HepG2 (cell line): ENCODE measurements around the gene ADH1C. TPM values are rescaled to one million over a fixed set of nuclear protein-coding genes. Genes with fewer than 3 reads are reported as not detected.

Source experiments
- ATAC-seq: fragments of 200-7000 bp; cut with Tn5 transposase; 3 replicates; pipeline ENCODE4 v1.9.1; 2020; ENCODE audit warnings: mild to moderate bottlenecking, moderate library complexity
- BruUV-seq: library from RNA; stranded (reverse); fragments of 400-500 nt; replicated peaks from 2 replicates; lab custom pipeline; 2021; lab: Mats Ljungman, UMichigan
- CTCF ChIA-PET: fragments of 300-600 bp; formaldehyde crosslinking; extraction: SDS; loops from one replicate; lab custom pipeline; 2021; ENCODE audit warnings: low total read pairs, inconsistent platforms, low intra/inter-chr PET ratio; lab: Yijun Ruan, JAX
- POLR2A ChIA-PET: fragments of 350-600 bp; sonication (Branson Sonifier 250); formaldehyde crosslinking; loops from one replicate; lab custom pipeline; 2020; ENCODE audit warnings: antibody characterized with exemption, inconsistent platforms; lab: Yijun Ruan, JAX
- DNase-seq: peaks from one replicate; pipeline ENCODE4 v3.0.0-alpha.2; 2015; ENCODE audit warnings: low spot score
- FAIRE-seq: peaks from 3 replicates; lab custom pipeline; 2011; peaks lifted over from hg19 to GRCh38; lab: Jason Lieb, UNC
- H2AFZ ChIP-seq: one replicate; pipeline ENCODE4 v1.6.1; 2011; ENCODE audit warnings: low read length, inconsistent platforms
- H3K27ac ChIP-seq: fragments of 300-600 bp; 3 replicates; pipeline ENCODE4 v1.8.0; 2011; ENCODE audit warnings: mixed run types, mild to moderate bottlenecking, mixed read lengths, low read length, inconsistent platforms; ENCODE audit not compliant: insufficient read depth; ENCODE audit errors: extremely low read length
- H3K27me3 ChIP-seq, 2 experiments: fragments of 200-600 bp in 1 of 2; 2 replicates in 1 of 2; 3 replicates in 1 of 2; pipeline versions ENCODE4 v1.6.0 to v1.8.0; 2011; ENCODE audit warnings: low read length in 2 of 2, mild to moderate bottlenecking in 2 of 2, moderate library complexity in 2 of 2, inconsistent platforms in 1 of 2; ENCODE audit not compliant: insufficient read depth in 2 of 2, control insufficient read depth in 1 of 2
- H3K36me3 ChIP-seq, 2 experiments: fragments of 200-600 bp in 1 of 2; replicated peaks in 1 of 2; 2 replicates in 1 of 2; 3 replicates in 1 of 2; pipeline versions ENCODE4 v1.5.1 to v1.8.0; 2011; ENCODE audit warnings: low read length in 2 of 2, inconsistent platforms in 1 of 2; ENCODE audit not compliant: insufficient read depth in 2 of 2, control insufficient read depth in 1 of 2
- H3K4me1 ChIP-seq: 2 replicates; pipeline ENCODE4 v1.5.1; 2012; ENCODE audit warnings: low read length, inconsistent platforms; ENCODE audit not compliant: insufficient read depth
- H3K4me2 ChIP-seq: 2 replicates; pipeline ENCODE4 v1.6.0; 2011; ENCODE audit warnings: low read depth, low read length, inconsistent platforms
- H3K4me3 ChIP-seq, 3 experiments: fragments of 200-600 bp in 1 of 3; sonication (generic), shearing (Covaris generic) in 1 of 3; replicated peaks in 1 of 3; 2 replicates each; pipeline ENCODE4 v1.5.1; 2011 to 2016; ENCODE audit warnings: low read length in 3 of 3, inconsistent platforms in 2 of 3, low read depth in 2 of 3, mild to moderate bottlenecking in 2 of 3, control low read depth in 1 of 3, mixed read lengths in 1 of 3; ENCODE audit not compliant: insufficient read depth in 1 of 3
- H3K79me2 ChIP-seq: one replicate; pipeline ENCODE4 v1.6.1; 2011; ENCODE audit warnings: low read length, inconsistent platforms; ENCODE audit not compliant: insufficient read depth
- H3K9ac ChIP-seq: 2 replicates; pipeline ENCODE4 v1.6.0; 2011; ENCODE audit warnings: mild to moderate bottlenecking, low read depth, low read length, inconsistent platforms; ENCODE audit not compliant: insufficient read depth
- H3K9me3 ChIP-seq: 2 replicates; pipeline ENCODE4 v1.5.1; 2012; ENCODE audit warnings: mild to moderate bottlenecking, low read length
- H4K20me1 ChIP-seq: 2 replicates; pipeline ENCODE4 v1.6.0; 2011; ENCODE audit warnings: inconsistent platforms, mild to moderate bottlenecking, low read length, moderate library complexity; ENCODE audit not compliant: insufficient read depth
- ATF5 ChIP-seq: sonication (generic); formaldehyde crosslinking; IDR thresholded peaks from 2 replicates; pipeline ENCODE4 v1.4.0; 2020; ENCODE audit warnings: mild to moderate bottlenecking, low read depth, missing genetic modification reagents
- CAMTA2 ChIP-seq: sonication (generic); formaldehyde crosslinking; IDR thresholded peaks from 2 replicates; pipeline ENCODE4 v1.4.0; 2020; ENCODE audit warnings: mild to moderate bottlenecking, missing genetic modification reagents, borderline replicate concordance
- FOXA3 ChIP-seq: IDR thresholded peaks from 2 replicates; pipeline ENCODE4 v1.6.1; 2016; ENCODE audit warnings: missing genetic modification reagents, missing compliant biosample characterization
- KDM5A ChIP-seq: fragments of 200-600 bp; sonication (generic); IDR thresholded peaks from 2 replicates; pipeline ENCODE4 v1.7.0; 2018; ENCODE audit warnings: antibody characterized with exemption, mild to moderate bottlenecking, low read length, borderline replicate concordance
- MAFK ChIP-seq, 2 experiments: IDR thresholded peaks in 1 of 2; conservative IDR thresholded peaks in 1 of 2; 2 replicates each; pipeline ENCODE4 v1.6.1; 2011; ENCODE audit warnings: improper control_type of control experiment in 2 of 2, low read length in 2 of 2
- ZNF574 ChIP-seq: sonication (generic); formaldehyde crosslinking; IDR thresholded peaks from 2 replicates; pipeline ENCODE4 v1.4.0; 2020; ENCODE audit warnings: missing genetic modification reagents
- ZSCAN9 ChIP-seq: IDR thresholded peaks from 2 replicates; pipeline ENCODE4 v1.6.1; 2016; ENCODE audit warnings: borderline replicate concordance
- WGBS: methylation state at CpG from one replicate; pipeline ENCODE4 v1.1.6; 2017; ENCODE audit warnings: low lambda C conversion rate; 5-methylcytosine and 5-hydroxymethylcytosine counted together
- in situ Hi-C: cut with HindIII; loops from 2 replicates; pipeline ENCODE4 v1.10.0; 2017; ENCODE audit warnings: low pct_unique_long_range_greater_than_20kb; ENCODE audit not compliant: extremely low pct_ligation_motif_present
- intact Hi-C: fragments of 100-400 bp; cut with micrococcal nuclease; formaldehyde crosslinking; loops from one replicate; pipeline ENCODE4 v1.10.0; 2022; ENCODE audit not compliant: unreplicated experiment
- polyA plus RNA-seq, 8 experiments: library from polyadenylated mRNA; depleted of rRNA in 3 of 8; stranded (reverse) in 7 of 8; unstranded in 1 of 8; fragments of >200 nt; fragmentation: Illumina TruSeq in 4 of 8; extraction: Trizol in 4 of 8; gene quantifications; 2 replicates each; pipeline versions ENCODE4 v1.2.1 to v1.2.3, GENCODE V29; 2011 to 2016; ENCODE audit warnings: low read depth in 4 of 8, missing spikeins in 1 of 8, mixed read lengths in 1 of 8; ENCODE audit not compliant: insufficient read depth in 1 of 8
- total RNA-seq, 5 experiments: library from RNA; depleted of rRNA; stranded (reverse); fragments of >200 nt; fragmentation: Illumina TruSeq; extraction: Trizol; gene quantifications; 2 replicates each; pipeline ENCODE4 v1.2.3, GENCODE V29; 2016; ENCODE audit warnings: low read depth in 1 of 5

ADH1C gene
- total and polyA plus RNA-seq, 2 of the 13 experiments (the other 11 are each of a cell fraction or from before 2014, with no cell fraction given) = not detected

GRCh38 chr4:99329876-99330275, 22.7 kb downstream of the ADH1C start (continued):
- TF ChIP-seq ATF5 (CRISPR knock-in tag) (no peak), ZSCAN9 (CRISPR knock-in tag) (no peak)

GRCh38 chr4:99324979-99325378, 27.6 kb downstream of the ADH1C start:
- no peak overlapping the region for H3K4me3 ChIP-seq
- H3K36me3 ChIP-seq = no peaks in the 10 kb centered on the region
- FAIRE-seq (no peak), ATAC-seq (no peak), DNase-seq (no peak)
- BruUV-seq = no TSS peak
- intact Hi-C loops = no loop called here
- H3K4me1 ChIP-seq = 0 out of 2 replicates have a peak, but pooled peaks cover 7% of the 10 kb centered on the region
- ChIA-PET POLR2A (no interaction called here), CTCF (no interaction called here)
- H3K27me3 ChIP-seq = no peaks in the 10 kb centered on the region
- H4K20me1 ChIP-seq = no peaks in the 10 kb centered on the region
- H3K79me2 ChIP-seq = no peaks in the 10 kb centered on the region
- peaks cover 15% of the 10 kb centered on the region for H3K9me3 ChIP-seq
- H3K9ac ChIP-seq = no peak overlapping the region
- H3K27ac ChIP-seq = no peak overlapping the region
- no peak overlapping the region for H3K4me2 ChIP-seq
- TF ChIP-seq ZNF574 (CRISPR knock-in tag) (no peak), FOXA3 (peak; percentile 32; the same call in 1 of the 2 replicates), KDM5A (no peak), CAMTA2 (CRISPR knock-in tag) (no peak), MAFK (conservative IDR thresholded peaks at IDR 0.05 in 1 of 2, IDR thresholded peaks at IDR 0.05 in 1 of 2; ENCODE audit: low read length in 2 of 2) (no peak)
- WGBS = 4% methylated on average over 3 of the region's 3 CpGs
- in situ Hi-C loops = no loop called here
- no peak overlapping the region for H2AFZ ChIP-seq
